ENCODE data around the gene ZFAND6.

DNA sequence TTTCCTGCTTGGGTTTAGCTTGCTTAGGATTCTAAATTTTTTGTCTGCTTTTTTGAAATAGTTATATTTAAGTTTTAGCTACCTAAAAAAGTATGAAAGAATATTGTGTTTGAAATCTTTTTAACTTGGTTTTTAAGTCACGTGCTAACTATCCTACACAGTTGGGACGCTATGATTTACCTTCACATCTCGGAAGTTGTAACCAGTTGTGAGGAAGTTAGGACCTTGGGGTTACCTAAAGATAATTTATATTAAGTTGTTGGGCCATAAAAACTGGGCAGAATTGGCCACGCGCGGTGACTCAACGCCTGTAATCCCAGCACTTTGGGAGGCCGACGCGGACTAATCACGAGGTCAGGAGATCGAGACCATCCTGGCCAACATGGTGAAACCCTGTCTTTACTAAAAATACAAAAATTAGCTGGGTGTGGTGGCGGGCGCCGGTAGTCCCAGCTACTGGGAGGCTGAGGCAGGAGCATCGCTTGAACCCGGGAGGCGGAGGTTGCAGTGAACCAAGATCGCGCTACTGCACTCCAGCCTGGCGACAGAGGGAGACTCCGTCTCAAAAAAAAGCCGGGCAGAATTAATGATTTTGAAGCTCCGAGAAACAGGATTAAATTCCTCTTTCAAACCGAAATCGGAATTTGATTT lies 1.0 kb downstream of the ZFAND6 start:
- TF ChIP-seq, protein P1, sequence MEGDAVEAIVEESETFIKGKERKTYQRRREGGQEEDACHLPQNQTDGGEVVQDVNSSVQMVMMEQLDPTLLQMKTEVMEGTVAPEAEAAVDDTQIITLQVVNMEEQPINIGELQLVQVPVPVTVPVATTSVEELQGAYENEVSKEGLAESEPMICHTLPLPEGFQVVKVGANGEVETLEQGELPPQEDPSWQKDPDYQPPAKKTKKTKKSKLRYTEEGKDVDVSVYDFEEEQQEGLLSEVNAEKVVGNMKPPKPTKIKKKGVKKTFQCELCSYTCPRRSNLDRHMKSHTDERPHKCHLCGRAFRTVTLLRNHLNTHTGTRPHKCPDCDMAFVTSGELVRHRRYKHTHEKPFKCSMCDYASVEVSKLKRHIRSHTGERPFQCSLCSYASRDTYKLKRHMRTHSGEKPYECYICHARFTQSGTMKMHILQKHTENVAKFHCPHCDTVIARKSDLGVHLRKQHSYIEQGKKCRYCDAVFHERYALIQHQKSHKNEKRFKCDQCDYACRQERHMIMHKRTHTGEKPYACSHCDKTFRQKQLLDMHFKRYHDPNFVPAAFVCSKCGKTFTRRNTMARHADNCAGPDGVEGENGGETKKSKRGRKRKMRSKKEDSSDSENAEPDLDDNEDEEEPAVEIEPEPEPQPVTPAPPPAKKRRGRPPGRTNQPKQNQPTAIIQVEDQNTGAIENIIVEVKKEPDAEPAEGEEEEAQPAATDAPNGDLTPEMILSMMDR (IDR thresholded peaks at IDR 0.05; ENCODE audit: poor library complexity, severe bottlenecking): no peak
- no peak for TF ChIP-seq RAD21 (conservative IDR thresholded peaks at IDR 0.05)
- no peak for TF ChIP-seq MXI1 (conservative IDR thresholded peaks at IDR 0.05; ENCODE audit: poor library complexity, severe bottlenecking)
- no peak for TF ChIP-seq SMC3 (conservative IDR thresholded peaks at IDR 0.05; ENCODE audit: poor library complexity)
